Caco-2 (cell line): Measurements from ENCODE around the gene KRT79. TPM values are rescaled to one million over a fixed set of nuclear protein-coding genes. Genes with fewer than 3 reads are reported as not detected.

Experiments used
- BruUV-seq: library from RNA; stranded (reverse); fragments of 400-500 nt; replicated peaks from 2 replicates; lab custom pipeline; 2021; lab: Mats Ljungman, UMichigan
- CTCF ChIA-PET: fragments of 300-600 bp; sonication (Branson Sonifier 250); formaldehyde crosslinking; loops from one replicate; lab custom pipeline; 2022; ENCODE audit warnings: antibody characterized with exemption; lab: Charles Lee
- POLR2A ChIA-PET: fragments of 300-600 bp; sonication (Branson Sonifier 250); formaldehyde crosslinking; loops from one replicate; lab custom pipeline; 2022; ENCODE audit warnings: antibody characterized with exemption; lab: Charles Lee
- DNase-seq, 2 experiments: peaks; one replicate each; pipeline versions ENCODE4 v3.0.0 to v3.0.0-alpha.2; 2020 to 2022
- H3K27me3 ChIP-seq: replicated peaks from 2 replicates; pipeline ENCODE4 v1.6.0; 2011; ENCODE audit warnings: low read length; ENCODE audit not compliant: control insufficient read depth, insufficient read depth
- H3K36me3 ChIP-seq: 2 replicates; pipeline ENCODE4 v1.5.1; 2011; ENCODE audit warnings: low read length; ENCODE audit not compliant: control insufficient read depth, insufficient read depth
- H3K4me1 ChIP-seq: fragments of 250-450 bp; sonication (Bioruptor Pico); 2 replicates; pipeline ENCODE4 v1.5.1; 2020; ENCODE audit warnings: mild to moderate bottlenecking
- H3K4me3 ChIP-seq: 2 replicates; pipeline ENCODE4 v1.5.1; 2011; ENCODE audit warnings: low read depth, mild to moderate bottlenecking, control low read depth, low read length
- H3K9me3 ChIP-seq: fragments of 250-450 bp; sonication (Bioruptor Pico); 2 replicates; pipeline ENCODE4 v1.5.1; 2020; ENCODE audit warnings: mild to moderate bottlenecking, moderate library complexity
- H3K27ac Mint-ChIP-seq: one replicate; pipeline ENCODE4 v1.8.0; 2022; ENCODE audit warnings: mixed read lengths; ENCODE audit not compliant: unreplicated experiment
- H3K27me3 Mint-ChIP-seq: one replicate; pipeline ENCODE4 v1.8.0; 2022; ENCODE audit warnings: mixed read lengths; ENCODE audit not compliant: insufficient read depth, unreplicated experiment
- H3K36me3 Mint-ChIP-seq: one replicate; pipeline ENCODE4 v1.8.0; 2022; ENCODE audit warnings: mild to moderate bottlenecking, mixed read lengths; ENCODE audit not compliant: insufficient read depth, unreplicated experiment
- H3K4me1 Mint-ChIP-seq: one replicate; pipeline ENCODE4 v1.8.0; 2022; ENCODE audit warnings: low read depth, mixed read lengths; ENCODE audit not compliant: unreplicated experiment
- H3K4me3 Mint-ChIP-seq: one replicate; pipeline ENCODE4 v1.8.0; 2022; ENCODE audit warnings: mild to moderate bottlenecking, moderate library complexity, mixed read lengths; ENCODE audit not compliant: unreplicated experiment
- H3K9me3 Mint-ChIP-seq: one replicate; pipeline ENCODE4 v1.8.0; 2022; ENCODE audit warnings: mixed read lengths; ENCODE audit not compliant: unreplicated experiment
- intact Hi-C: fragments of 100-400 bp; cut with micrococcal nuclease; formaldehyde crosslinking; loops from one replicate; pipeline ENCODE4 v1.10.0; 2022; ENCODE audit not compliant: unreplicated experiment
- total RNA-seq: library from RNA; stranded (reverse); gene quantifications from 2 replicates; pipeline ENCODE4 v1.2.3, GENCODE V29; 2022
- TF ChIP-seq, protein P1 (sequence below), 2 experiments: fragments of 200-600 bp in 1 of 2; IDR thresholded peaks; 1 replicate in 1 of 2; 2 replicates in 1 of 2; pipeline versions ENCODE4 v1.5.1 to v1.8.0; 2011 to 2022; ENCODE audit warnings: antibody characterized with exemption in 1 of 2, control low read depth in 1 of 2, inconsistent platforms in 1 of 2, low read depth in 1 of 2, low read length in 1 of 2, mild to moderate bottlenecking in 1 of 2, moderate library complexity in 1 of 2; ENCODE audit not compliant: insufficient read depth in 1 of 2, severe bottlenecking in 1 of 2, unreplicated experiment in 1 of 2

Gene KRT79
- total RNA-seq, 1 experiment from 2014 or later = not detected

DNA sequence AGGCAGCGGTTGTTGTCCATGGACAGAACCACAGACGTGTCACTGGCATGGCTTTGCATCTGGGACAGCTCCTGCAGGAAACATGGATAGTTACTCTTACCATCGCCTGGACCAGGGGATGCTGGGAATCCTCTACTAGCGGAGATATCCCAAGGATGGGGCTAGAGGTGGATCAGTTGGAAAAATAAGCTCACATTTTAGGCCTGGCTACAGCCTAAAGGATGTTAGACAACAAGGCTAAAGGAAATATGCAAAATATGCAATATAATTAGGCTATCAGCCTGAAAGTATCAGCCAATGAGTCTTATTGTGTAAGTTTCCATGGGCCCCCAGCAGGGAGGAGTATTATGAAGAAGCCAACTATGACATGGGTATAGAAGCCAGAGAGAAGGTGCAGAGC, 61.9 kb downstream of the KRT79 start:
- Mint-ChIP-seq H3K9me3 (no peaks in the 10 kb centered on the region), H3K4me3 (no peak overlapping the region), H3K27ac (no peak overlapping the region), H3K36me3 (no peaks in the 10 kb centered on the region), H3K27me3 (peaks cover 5% of the 10 kb centered on the region), H3K4me1 (no peaks in the 10 kb centered on the region)
- ChIA-PET CTCF (no interaction called here), POLR2A (no interaction called here)
- no peaks in the 10 kb centered on the region for H3K4me1 ChIP-seq
- H3K36me3 ChIP-seq = no peaks in the 10 kb centered on the region
- no peak overlapping the region for H3K4me3 ChIP-seq
- DNase-seq = no peak
- no peaks in the 10 kb centered on the region for H3K9me3 ChIP-seq
- BruUV-seq = no TSS peak
- TF ChIP-seq, protein P1, sequence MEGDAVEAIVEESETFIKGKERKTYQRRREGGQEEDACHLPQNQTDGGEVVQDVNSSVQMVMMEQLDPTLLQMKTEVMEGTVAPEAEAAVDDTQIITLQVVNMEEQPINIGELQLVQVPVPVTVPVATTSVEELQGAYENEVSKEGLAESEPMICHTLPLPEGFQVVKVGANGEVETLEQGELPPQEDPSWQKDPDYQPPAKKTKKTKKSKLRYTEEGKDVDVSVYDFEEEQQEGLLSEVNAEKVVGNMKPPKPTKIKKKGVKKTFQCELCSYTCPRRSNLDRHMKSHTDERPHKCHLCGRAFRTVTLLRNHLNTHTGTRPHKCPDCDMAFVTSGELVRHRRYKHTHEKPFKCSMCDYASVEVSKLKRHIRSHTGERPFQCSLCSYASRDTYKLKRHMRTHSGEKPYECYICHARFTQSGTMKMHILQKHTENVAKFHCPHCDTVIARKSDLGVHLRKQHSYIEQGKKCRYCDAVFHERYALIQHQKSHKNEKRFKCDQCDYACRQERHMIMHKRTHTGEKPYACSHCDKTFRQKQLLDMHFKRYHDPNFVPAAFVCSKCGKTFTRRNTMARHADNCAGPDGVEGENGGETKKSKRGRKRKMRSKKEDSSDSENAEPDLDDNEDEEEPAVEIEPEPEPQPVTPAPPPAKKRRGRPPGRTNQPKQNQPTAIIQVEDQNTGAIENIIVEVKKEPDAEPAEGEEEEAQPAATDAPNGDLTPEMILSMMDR (IDR thresholded peaks at IDR 0.05; ENCODE audit: insufficient read depth in 1 of 2, low read depth in 1 of 2, low read length in 1 of 2, severe bottlenecking in 1 of 2, unreplicated experiment in 1 of 2) = no peak
- intact Hi-C loops = no loop called here
- no peaks in the 10 kb centered on the region for H3K27me3 ChIP-seq

DNA sequence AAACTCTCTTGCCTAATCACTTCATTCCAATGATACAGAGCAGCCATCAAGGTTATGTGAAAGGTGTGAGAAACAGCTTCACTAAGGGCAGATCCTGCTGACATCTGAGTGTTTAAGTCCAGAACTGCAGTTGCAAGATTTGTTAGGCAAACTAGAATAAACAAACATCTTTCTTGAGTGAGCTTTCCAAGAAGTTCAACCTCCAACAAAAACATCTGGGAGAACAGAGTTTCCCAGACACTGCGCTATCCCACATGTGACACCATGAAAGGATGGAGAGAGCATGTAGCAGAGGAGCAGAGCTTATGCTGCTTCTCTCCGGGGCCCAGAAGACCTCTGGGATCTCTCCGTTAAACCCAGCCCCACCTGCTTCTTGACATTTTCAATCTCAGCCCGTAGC, 62.6 kb downstream of the KRT79 start:
- Mint-ChIP-seq H3K4me3 (no peak overlapping the region), H3K9me3 (no peaks in the 10 kb centered on the region), H3K27me3 (no peaks in the 10 kb centered on the region), H3K27ac (no peak overlapping the region), H3K4me1 (no peaks in the 10 kb centered on the region), H3K36me3 (no peaks in the 10 kb centered on the region)
- DNase-seq = no peak
- TF ChIP-seq, protein P1 (IDR thresholded peaks at IDR 0.05; ENCODE audit: insufficient read depth in 1 of 2, low read depth in 1 of 2, low read length in 1 of 2, severe bottlenecking in 1 of 2, unreplicated experiment in 1 of 2) = no peak
- ChIA-PET CTCF (no interaction called here), POLR2A (no interaction called here)
- no peaks in the 10 kb centered on the region for H3K9me3 ChIP-seq
- H3K36me3 ChIP-seq = no peaks in the 10 kb centered on the region
- H3K27me3 ChIP-seq = no peaks in the 10 kb centered on the region
- intact Hi-C loops = no loop called here
- no peak overlapping the region for H3K4me3 ChIP-seq
- BruUV-seq = no TSS peak
- H3K4me1 ChIP-seq = no peaks in the 10 kb centered on the region

Other genes with a start within 250 kb of the KRT79 start
- gene KRT72, start 232.8 kb downstream of the KRT79 start, total RNA-seq = not detected in 2 replicates
- gene KRT73, start 215.8 kb downstream of the KRT79 start, total RNA-seq = not detected in 2 replicates
- gene KRT2, start 182.1 kb downstream of the KRT79 start, total RNA-seq = not detected in 2 replicates
- gene KRT1, start 153.9 kb downstream of the KRT79 start, total RNA-seq = 0.20 TPM in 1 of 2 replicates, not detected in the other
- gene KRT77, start 130.8 kb downstream of the KRT79 start, total RNA-seq = not detected in 2 replicates
- gene KRT76, start 57.0 kb downstream of the KRT79 start, total RNA-seq = not detected in 2 replicates
- not detected in 2 replicates for gene KRT3, start 38.2 kb downstream of the KRT79 start, total RNA-seq
- 3.4 and 5.2 TPM in 2 replicates for gene KRT4, start 20.2 kb downstream of the KRT79 start, total RNA-seq
- not detected in 2 replicates for gene KRT78, start 14.7 kb upstream of the KRT79 start, total RNA-seq
- 3,707 and 3,725 TPM in 2 replicates for gene KRT8, start 70.8 kb upstream of the KRT79 start, total RNA-seq
- 2,564 and 2,674 TPM in 2 replicates for gene KRT18, start 114.8 kb upstream of the KRT79 start, total RNA-seq
- 445 and 452 TPM in 2 replicates for gene EIF4B, start 172.1 kb upstream of the KRT79 start, total RNA-seq
- 2.4 and 4.4 TPM in 2 replicates for gene TNS2, start 215.8 kb upstream of the KRT79 start, total RNA-seq
- gene SPRYD3, start 245.1 kb upstream of the KRT79 start, total RNA-seq = 8.2 and 8.8 TPM in 2 replicates